HG02763 (cell line): ENCODE measurements around the gene TOR1B.
"Not testable (repeated sequence)": the region's sequence is repeated elsewhere in the genome, so short reads cannot be mapped to it uniquely, and the experiment has no call there.

Source experiments
- ATAC-seq: cut with Tn5 transposase; IDR thresholded peaks from one replicate; pipeline ENCODE4 v1.9.1; 2021; ENCODE audit warnings: mild to moderate bottlenecking, moderate library complexity; ENCODE audit not compliant: unreplicated experiment

TOR1B gene, protein sequence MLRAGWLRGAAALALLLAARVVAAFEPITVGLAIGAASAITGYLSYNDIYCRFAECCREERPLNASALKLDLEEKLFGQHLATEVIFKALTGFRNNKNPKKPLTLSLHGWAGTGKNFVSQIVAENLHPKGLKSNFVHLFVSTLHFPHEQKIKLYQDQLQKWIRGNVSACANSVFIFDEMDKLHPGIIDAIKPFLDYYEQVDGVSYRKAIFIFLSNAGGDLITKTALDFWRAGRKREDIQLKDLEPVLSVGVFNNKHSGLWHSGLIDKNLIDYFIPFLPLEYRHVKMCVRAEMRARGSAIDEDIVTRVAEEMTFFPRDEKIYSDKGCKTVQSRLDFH

DNA sequence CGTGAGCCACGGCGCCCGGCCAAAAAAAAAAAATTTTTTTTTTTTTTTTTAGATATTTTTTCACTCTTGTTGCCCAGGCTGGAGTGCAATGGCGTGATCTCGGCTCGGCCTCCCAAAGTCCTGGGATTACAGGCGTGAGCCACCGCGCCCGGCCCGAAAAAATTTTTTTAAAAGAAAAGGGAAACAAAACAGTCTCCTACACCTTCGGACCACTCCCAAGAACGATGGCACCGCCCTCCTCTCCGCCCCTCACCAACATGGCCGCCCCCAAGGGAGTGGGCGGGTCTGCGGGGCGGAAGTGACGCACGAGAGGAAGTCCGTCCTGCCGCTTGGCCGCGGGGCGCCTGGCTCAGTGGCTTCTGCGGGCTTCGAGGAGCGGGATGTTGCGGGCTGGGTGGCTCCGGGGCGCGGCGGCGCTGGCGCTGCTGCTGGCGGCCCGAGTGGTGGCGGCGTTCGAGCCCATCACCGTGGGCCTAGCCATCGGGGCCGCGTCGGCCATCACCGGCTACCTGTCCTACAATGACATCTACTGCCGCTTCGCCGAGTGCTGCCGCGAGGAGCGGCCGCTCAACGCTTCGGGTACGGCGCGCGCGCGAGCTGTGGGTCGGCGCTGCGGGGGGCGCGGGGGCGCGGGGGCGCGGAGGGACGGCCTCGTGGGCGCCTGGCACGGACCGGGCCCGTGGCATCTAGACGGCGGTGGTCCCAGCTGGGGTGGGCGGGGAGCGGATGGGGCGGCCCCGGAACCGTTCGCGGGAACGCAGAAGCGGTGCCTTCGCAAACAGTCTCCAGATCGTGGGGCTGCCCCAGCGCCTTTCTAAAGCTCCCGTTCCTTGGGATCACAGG lies at the start of gene TOR1B:
Gene TOR1B (plus strand): TSS at position 352 of the 843 bp plus-strand sequence. CDS start 29 bp downstream, at position 381.
- peak; percentile 84 for ATAC-seq

DNA sequence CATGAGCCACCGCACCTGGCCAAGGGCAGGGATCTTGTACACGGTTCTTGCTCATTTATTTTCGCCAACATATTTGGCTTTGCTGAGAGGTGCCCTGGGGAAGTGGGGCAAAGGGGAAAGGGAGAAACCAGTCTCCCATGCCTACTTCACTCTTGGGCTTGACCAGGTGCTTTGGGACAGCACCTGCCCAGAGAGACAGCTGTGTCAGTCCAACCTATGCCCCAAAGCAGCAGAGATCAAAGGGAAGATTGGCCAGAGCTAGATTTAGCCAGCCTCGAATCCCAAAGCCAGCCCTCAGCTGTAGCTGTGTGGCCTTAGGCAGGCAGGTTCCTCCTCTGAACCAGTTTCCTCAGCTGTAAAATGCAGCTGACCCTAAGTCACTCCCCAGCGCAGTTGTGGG lies 47.8 kb upstream of the TOR1B start:
- ATAC-seq = no peak

DNA sequence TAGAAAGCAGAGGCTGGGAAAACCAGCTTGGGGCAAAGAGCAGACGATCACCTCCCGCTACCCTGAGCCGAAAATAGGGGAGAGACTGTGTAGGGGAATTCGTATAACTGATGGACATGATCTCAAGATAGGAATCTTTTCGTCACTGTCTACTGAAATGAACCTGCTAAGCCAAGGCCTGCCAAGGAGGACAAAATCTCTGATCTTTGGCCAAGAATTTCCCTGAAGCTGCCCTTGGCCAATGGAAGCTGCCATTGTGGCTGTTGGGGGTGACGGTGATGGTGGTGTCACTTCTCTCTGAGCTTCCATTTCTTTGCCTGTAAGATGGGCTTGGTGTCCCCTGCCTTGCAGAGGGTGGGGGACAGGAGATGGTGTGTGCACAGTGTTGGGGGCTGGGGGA lies 46.8 kb upstream of the TOR1B start:
- ATAC-seq = no peak

DNA sequence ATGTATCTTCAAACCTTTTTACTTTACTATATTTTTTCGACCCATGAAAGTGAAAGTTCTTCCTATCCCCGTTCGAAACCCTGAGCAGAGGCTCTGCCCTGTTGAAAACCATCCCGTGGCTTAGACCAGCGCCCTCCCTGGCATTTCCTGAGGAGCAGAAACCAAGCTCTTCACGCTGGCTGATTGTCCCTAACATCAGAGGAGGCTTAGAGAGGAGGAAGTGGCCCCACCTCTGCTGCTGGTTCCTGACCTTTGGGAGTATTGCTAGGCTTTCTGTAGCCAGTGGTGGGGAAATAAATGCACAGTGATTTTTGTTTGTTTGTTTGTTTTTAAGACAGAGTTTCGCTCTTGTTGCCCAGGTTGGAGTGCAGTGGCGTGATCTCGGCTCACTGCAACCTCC lies 45.9 kb upstream of the TOR1B start:
- ATAC-seq = no peak

DNA sequence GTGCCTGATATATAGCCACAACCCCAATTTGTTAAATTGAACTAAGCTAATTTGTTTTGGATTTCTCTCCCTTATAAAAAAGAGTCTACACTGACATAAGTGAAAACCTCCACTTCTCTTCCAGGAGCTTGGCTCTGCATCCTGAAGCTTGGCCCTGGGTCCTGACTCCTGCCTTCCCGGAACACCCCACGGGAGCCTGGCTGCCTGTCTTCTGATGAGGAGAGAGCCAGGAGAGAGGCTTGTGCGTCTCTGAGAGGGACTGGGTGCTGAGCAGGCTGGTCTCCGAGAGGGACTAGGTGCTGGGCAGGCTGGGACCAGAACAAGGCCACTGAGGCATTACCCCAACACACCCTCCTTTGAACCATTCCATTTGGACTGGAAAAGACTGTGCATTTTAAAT lies 43.7 kb upstream of the TOR1B start:
- ATAC-seq = no peak

DNA sequence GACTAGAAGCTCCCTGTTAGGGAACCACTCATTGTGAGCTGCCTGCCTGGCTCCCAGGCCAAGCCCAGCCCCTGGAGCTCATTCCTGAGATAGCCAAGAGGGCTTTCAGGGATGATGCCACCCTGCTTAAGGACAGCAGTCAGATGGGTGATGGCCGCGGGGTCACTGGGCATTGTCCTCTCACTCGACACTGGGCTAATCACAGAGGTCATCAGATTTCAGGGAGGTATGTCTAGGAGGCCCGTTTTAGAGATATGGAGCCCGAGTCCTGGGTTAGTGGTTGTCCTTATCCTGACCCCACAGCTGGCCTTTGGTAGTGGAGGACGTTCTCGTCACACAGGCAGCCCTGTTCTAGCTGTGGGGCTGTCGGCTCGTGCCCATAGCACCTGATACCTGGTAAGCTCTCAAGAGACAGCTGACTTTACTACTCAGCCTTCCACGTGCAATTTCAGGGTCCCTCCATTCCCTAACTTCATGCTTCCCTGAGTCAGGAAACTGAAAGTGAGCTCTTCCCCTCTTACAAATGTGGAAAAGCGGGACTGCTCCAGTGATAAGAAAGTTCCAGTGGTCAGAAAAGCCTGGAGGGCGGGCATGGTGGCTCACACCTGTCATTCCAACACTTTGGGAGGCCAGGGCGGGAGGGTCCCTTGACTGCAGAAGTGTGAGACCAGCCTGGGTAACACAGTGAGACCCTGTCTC lies 43.0 kb upstream of the TOR1B start:
- ATAC-seq = no peak

DNA sequence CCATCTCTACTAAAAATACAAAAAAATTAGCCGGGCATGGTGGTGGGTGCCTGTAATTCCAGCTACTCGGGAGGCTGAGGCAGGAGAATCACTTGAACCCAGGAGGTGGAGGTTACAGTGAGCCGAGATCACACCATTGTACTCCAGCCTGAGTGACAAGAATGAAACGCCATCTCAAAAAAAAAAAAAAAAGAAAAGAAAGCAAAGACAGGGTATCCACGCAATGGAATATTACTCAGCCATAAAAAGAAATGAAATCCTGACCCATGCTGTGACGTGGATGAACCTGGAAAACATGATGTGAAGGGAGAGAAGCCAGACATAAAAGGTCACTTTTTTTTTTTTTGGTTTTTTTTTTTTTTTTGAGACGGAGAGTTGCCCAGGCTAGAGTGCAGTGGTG lies 42.2 kb upstream of the TOR1B start:
- ATAC-seq = not testable (repeated sequence)

DNA sequence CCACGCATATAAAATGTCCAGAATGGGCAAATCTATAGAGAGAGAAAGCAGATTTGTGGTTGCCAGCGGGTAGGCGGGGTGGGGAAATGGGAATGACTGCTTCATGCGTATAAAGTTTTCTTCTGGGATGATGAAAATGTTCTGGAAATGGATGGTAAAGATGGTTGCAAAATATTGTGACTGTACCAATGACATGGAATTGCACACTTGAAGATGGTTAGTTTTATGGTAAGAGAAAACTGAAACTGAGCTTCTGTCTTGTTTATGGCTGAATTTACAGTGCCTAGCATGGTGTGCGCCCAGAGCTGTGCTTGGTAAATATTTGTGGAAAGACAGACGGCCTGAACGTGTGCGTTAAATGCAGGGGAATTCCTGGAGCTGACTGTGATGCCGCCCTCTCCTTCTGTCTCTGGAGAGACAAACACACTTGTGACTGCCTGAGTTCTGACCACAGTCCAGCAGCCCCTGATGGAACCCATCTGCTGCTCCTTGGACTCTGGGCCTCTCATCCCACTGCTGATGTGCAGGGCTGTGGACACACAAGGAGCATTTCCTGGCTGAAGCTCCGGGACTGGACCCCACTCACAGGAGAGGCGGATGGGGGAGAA lies 41.6 kb upstream of the TOR1B start:
- ATAC-seq = no peak

DNA sequence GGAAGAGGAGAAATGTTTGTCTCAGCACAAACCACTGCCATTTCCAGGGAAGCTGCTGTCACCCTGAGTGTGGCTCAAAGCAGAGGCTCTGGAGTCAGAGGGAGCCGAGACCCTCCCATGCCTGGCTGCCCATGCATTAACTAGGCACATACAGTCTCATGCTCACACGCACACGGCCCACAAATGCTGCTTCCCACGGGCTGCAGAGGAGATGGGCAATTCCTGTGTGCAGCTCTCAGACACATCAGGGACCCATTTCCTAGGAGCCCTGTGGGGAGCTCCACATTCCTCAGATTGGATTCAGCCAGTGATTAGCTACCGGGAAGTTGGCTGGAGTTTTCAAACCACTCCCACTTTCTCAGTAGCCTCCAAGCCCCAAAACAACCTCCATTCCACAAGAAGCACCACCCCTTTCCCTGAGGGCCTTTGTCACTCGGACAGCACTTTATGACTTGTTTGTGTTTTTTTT lies 41.0 kb upstream of the TOR1B start:
- ATAC-seq = no peak

DNA sequence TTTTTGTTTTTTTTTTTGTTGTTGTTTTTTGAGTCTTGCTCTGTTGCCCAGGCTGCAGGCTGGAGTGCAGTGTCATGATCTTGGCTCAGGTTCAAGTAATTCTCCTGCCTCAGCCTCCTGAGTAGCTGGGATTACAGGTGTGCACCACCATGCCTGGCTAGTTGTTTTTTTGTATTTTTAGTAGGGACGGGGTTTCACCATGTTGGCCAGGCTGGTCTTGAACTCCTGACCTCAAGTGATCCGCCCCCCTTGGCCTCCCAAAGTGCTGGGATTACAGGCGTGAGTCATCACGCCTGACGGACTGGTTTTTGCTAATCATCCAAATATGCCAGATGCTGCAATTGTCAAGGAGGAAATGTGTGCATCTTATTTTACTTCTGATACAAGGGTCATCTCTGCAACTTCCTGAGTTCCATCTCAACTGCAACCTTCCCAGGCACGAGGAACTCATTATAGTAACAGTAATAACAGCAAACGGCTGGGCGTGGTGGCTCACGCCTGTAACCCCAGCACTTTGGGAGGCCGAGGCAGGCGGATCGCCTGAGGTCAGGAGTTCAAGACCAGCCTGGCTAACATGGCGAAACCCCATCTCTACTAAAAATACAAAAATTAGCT lies 40.5 kb upstream of the TOR1B start:
- ATAC-seq = not testable (repeated sequence)

DNA sequence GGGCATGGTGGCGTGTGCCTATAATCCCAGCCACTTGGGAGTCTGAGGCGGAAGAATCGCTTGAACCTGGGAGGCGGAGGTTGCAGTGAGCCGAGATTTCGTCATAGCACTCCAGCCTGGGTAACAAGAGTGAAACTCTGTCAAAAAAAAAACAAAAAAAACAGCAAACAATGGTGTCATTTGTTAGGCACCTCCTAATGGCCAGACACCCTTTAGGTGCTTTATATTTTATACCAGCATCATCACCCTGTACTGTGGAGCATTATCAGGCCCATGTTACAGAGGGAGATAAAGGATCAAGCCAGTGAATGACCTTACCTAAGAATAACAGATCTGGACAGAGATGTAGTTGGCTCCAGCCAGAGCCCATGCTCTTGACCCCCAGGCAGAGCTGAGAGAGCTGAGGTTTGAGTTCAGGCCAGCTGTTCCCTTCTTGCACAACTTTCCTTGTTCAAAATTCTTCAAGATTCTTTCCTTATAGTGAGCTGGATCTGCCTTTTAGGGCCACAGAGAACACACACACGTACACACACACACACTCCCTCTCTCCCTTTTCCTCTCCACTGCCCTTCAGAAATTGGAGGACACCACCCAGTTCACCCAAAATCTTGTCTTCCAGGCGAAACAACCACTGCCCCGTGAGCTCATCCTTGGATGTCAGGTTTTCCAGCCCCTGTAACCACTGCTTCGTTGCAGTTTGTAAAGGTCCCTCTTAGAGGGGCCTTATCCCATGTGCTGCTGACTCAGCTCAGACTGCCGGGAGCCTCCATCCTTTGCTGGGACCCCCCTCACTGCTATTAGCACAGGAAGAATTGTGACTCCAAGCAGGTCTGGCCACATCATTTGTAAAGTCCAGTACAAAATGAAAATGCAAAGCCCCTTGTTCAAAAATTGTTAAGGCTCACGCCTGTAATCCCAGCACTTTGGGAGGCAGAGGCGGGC lies 39.7 kb upstream of the TOR1B start:
- no peak for ATAC-seq

DNA sequence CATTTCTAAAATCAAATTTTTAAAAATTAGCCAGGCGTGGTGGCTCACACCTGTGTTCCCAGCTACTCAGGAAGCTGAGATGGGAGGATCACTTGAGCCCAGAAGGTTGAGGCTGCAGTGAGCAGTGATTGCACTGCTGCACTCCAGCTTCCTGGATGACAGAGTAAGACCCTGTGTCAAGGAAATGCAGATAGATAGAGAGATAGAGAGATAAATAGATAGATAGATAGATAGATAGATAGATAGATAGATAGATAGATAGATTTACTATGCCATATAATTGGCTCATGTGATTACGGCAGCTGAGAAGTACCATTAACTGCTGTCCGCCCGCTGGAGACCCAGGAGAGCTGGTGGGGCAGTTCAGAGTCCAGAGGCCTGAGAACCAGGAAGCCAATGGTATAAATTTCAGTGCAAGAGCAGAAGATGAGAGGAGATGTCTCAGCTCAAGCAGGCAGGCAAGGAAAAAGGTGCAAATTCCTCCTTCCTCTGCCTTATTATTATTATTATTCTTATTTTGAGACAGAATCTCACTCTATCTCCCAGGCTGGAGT lies 37.1 kb upstream of the TOR1B start:
- no peak for ATAC-seq

DNA sequence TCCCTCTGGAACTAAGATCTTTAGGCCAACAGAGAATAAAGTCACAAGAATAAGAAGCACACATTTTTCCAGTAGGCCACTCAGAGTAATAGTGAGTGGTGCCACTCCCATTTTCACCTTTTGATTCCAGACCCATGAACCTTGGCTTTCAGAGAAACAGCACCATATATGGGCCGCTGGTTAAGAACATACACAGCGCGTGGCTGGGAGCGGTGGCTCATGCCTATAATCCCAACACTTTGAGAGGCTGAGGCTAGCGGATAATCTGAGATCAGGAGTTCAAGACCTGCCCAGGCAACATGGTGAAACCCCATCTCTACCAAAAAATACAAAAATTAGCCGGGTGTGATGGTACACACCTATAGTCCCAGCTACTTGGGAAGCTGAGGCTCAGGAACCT lies 34.5 kb upstream of the TOR1B start:
- ATAC-seq = no peak

DNA sequence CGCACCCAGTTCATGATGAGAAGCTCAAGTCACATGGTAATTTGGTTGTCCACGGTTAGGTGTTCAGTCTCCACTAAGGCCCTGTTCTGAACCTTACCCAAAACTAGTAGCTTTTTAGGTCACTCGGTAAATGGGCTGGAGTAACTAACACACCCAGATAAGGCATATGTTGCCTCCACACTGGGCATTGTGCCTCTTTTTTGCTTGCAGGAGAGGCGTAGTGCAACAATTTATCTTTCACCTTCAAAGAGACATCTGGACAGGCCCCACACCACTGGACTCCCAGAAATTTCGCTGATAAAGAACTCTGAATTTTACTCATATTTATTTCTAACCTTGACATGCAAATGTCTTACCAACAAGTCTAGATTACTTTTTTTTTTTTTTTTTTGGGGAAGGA lies 33.3 kb upstream of the TOR1B start:
- ATAC-seq = no peak

DNA sequence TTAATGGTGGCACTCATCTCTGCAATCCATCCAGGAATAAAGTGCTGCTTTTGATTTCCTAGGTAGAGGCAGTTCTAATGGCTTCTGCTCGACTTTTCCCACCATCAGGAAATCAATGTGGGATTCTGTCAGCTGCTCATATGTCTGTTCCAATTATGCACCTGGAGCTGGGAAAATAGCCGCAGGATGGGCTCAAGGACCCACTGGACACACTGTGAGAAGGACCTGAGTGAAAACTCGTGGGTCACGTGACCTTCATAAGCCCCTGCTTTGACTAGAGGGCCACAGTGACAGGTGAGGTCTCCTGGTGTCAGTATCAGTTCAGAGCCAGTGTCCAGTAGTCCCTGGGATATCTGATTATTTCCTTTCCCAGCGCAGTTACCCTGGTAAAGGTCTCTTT lies 32.2 kb upstream of the TOR1B start:
- ATAC-seq = no peak

DNA sequence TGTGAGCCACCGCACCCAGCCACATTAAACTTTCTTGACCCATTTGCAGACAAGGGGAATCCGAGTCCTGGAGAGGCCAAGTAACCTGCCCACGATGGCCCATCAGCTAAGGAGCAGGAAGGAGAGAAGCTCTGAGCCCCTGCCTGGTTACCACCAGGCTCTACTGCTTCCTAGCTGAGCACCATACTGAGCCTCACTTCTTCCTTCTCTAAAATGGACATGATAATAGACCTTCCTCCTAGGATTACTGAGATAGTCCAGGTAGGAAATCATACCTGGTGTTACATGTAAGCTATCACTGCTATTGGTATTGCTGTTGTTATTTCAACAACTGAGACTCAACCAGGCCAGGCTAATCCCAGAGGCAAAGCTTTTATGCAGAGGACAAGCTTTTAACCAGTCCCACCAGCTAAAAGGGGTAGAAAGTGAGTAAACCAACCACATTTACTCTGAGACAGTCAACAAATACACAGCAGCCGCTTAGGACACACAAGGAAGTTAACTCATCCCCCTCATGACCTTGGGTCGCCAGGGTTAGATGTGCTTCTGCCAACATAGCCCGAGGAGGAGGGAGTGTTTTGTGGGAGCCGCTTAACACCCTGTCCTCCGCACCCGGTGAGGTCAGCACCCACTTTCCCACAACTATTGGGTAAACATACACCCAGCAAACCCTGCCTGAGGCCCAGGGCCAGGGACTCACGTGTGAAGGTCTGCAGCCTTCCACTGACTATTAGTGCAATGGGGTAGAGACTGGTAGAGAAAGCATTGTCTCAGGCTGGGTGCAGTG lies 29.5 kb upstream of the TOR1B start:
- ATAC-seq = no peak

DNA sequence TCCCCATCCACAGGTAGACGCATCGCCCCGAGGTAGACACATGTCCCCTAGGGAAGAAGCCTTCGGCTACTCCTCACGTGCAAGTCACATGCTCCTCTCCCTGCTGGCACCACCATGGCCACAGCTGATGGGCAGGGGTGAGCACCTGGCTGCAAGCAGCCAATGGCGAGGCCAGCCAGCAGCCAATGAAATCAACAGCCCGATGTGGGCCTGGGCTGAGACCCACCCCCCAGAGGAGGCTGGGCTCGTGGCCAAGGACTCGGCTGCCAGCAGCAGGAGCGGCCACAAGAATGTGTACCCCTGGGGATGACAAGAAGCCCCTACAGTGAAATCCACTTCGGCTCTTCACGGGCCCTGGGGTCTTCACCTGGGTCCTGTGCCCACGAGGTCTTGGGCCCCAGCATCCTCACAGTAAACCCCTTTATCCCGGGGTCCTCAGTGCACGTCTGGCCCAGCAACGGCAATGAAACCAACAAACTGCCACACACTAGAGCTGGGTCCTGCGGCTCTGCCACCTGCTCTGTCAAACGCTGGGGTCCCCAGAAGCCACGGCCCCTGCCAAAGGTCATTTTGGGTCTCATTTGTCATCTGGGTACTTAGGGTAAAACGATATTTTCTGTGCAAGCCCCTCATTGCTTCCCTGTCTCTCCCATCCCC lies 28.1 kb upstream of the TOR1B start:
- no peak for ATAC-seq

DNA sequence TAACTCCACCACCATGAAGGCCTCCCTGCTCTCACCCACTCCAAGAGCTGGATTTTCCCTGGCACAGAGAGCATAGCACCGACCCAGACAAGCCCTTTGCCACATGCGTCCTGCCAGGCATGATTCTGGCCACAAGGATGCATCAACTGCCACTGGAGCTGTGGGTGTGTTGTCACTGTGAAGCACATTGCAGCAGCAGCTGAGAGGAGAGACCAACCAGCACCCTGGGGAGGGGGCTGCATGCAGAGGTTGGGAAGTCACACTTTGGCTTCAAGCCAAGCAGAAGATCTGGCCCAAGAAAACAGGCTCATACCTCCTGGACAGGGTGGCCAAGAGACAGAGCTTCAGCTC lies 27.6 kb upstream of the TOR1B start:
- ATAC-seq = no peak
